Measurements from ENCODE around the gene BRD3OS.

BRD3OS gene

DNA sequence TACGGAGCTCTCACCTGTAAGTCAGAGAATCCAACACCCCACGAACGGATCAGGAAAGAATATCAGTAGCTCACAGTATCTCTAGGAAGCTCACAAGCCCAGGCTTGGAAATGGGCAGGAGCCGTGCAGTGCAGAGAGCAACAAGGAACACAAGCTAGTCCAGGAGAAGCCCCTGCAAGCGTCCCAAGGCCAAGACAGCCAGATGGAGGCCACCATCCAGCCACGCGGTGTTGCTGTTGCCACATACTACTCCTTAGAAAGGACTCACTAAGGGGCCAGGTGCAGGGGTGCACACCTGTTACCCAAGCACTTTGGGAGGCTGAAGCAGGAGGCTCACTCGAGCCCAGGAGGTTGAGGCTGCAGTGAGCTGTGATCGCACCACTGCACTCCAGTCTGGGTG is 17.7 kb upstream of the BRD3OS start:
- H3K27me3 Mint-ChIP-seq: peaks cover 3% of the 10 kb centered on the region
- H3K4me3 Mint-ChIP-seq: no peak overlapping the region
- no peak overlapping the region for H3K27ac Mint-ChIP-seq
- peaks cover 4% of the 10 kb centered on the region for H3K36me3 Mint-ChIP-seq (ENCODE audit: low read depth)
- DNase-seq: no peak
- no peaks in the 10 kb centered on the region for H3K9me3 Mint-ChIP-seq
- no peaks in the 10 kb centered on the region for H3K4me1 Mint-ChIP-seq (ENCODE audit: low read depth)

DNA sequence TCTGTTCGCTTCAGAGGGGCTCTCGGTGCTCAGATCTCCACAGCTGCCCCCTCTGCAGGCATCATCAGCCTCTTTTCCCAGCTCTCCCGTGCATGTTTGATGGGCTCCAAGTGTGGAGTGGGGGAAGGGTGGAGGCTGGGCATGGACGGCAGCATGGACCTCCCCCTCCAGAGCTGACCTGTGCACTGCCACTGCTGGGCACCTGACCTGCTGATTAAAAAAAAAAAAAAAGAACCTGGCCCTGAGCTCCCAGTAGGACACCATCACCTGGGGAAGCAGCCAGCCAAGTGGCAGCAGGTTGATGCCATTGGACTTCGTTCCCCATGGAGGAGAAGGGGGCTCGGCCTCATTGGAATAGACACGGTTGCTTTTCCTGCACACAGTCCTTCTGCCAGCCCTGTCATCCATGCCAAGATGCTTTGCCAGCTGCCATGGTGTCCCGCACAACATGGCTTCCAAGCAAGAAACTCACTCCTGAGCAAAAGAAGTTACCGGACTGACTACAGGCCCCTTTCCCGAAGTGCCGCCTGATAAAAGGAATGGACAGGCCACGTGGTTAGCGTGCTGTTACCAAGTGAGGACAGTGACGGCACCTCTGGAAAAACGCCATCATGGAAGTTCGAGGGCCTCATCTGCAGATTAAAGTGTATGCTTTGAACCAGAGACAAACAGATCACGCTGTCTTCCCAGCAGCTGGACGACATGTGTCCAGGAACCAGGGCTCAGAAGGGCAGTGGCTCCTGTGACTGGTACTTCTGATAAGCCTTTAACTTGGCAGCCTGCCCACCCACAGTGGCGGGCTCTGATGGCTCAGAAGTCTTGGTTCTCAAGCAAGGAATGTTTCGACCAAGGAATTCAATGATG is 14.7 kb upstream of the BRD3OS start:
- no peak overlapping the region for H3K4me3 Mint-ChIP-seq
- DNase-seq: no peak
- no peak overlapping the region for H3K27ac Mint-ChIP-seq
- peaks cover 3% of the 10 kb centered on the region for H3K27me3 Mint-ChIP-seq
- H3K36me3 Mint-ChIP-seq (ENCODE audit: low read depth): peaks cover 4% of the 10 kb centered on the region
- no peaks in the 10 kb centered on the region for H3K4me1 Mint-ChIP-seq (ENCODE audit: low read depth)
- H3K9me3 Mint-ChIP-seq: no peaks in the 10 kb centered on the region

DNA sequence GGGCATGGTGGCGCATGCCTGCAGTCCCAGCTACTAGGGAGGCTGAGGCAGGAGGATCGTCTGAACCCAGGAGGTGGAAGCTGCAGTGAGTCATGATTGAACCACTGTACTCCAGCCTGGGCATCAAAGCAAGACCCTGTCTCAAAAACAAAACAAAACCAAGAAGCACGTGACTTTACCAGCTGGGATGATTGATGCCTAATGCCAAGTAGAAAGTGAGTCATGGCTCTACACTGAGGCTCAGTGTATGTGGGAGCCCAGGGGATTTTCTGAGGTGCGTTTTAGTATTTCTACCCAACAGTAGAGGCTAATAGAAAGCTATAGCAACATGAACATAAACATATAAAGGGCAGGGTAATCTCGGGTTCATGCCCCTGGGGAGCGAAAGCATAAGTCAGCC is 13.9 kb upstream of the BRD3OS start:
- no peak overlapping the region for H3K27ac Mint-ChIP-seq
- H3K4me3 Mint-ChIP-seq: no peak overlapping the region
- H3K36me3 Mint-ChIP-seq (ENCODE audit: low read depth): peaks cover 4% of the 10 kb centered on the region
- peaks cover 3% of the 10 kb centered on the region for H3K27me3 Mint-ChIP-seq
- no peak for DNase-seq
- no peaks in the 10 kb centered on the region for H3K9me3 Mint-ChIP-seq
- H3K4me1 Mint-ChIP-seq (ENCODE audit: low read depth): no peaks in the 10 kb centered on the region

DNA sequence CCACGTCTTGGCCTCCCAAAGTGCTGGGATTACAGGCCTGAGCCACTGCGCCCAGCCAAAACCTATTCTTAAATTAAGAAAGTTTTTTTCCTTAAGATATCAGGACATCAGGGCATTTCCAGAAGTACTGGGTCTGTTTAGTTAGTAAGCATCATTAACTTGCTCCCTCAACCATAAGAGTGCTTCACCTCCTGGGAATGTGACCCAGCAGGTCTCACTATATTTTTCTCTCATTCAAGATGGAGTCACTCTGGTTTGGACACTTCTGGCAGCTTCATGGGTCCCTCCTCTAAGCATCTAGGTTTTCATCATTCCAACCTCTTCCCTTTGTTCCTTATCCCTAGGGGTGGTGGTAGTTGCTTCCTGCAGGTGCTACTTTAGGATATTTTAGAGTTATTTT is 10.3 kb upstream of the BRD3OS start:
- no peak overlapping the region for H3K27ac Mint-ChIP-seq
- H3K9me3 Mint-ChIP-seq: no peaks in the 10 kb centered on the region
- no peak overlapping the region for H3K4me3 Mint-ChIP-seq
- DNase-seq: no peak
- H3K36me3 Mint-ChIP-seq (ENCODE audit: low read depth): peaks cover 4% of the 10 kb centered on the region
- H3K4me1 Mint-ChIP-seq (ENCODE audit: low read depth): no peaks in the 10 kb centered on the region
- H3K27me3 Mint-ChIP-seq: no peaks in the 10 kb centered on the region

DNA sequence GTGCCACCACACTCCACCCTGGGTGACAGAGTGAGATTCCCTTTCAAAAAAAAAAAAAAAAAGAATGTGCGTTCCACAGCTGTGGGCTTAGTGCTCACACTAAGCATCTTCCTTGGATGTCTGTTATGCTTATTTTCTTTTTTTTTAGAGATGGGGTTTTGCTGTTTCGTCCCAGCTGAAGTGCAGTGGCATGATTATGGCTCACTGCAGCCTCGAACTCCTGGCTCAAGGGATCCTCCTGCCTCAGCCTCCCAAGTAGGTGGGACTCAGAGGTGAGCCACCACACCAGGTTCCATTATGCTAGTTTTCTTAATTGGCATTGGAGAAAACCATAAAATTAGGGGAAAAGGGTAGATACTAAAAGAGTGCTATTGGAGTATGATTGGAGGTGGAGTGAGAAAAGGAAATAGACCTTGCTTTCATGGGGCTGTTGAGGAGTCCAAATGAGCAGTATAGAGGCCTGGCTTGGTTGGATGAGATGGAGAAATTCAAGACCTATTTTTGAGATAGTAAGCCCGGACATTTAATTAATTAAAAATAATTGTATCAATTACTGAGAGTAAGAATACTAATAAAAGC is 978 bp upstream of the BRD3OS start:
- no peaks in the 10 kb centered on the region for H3K27me3 Mint-ChIP-seq

DNA sequence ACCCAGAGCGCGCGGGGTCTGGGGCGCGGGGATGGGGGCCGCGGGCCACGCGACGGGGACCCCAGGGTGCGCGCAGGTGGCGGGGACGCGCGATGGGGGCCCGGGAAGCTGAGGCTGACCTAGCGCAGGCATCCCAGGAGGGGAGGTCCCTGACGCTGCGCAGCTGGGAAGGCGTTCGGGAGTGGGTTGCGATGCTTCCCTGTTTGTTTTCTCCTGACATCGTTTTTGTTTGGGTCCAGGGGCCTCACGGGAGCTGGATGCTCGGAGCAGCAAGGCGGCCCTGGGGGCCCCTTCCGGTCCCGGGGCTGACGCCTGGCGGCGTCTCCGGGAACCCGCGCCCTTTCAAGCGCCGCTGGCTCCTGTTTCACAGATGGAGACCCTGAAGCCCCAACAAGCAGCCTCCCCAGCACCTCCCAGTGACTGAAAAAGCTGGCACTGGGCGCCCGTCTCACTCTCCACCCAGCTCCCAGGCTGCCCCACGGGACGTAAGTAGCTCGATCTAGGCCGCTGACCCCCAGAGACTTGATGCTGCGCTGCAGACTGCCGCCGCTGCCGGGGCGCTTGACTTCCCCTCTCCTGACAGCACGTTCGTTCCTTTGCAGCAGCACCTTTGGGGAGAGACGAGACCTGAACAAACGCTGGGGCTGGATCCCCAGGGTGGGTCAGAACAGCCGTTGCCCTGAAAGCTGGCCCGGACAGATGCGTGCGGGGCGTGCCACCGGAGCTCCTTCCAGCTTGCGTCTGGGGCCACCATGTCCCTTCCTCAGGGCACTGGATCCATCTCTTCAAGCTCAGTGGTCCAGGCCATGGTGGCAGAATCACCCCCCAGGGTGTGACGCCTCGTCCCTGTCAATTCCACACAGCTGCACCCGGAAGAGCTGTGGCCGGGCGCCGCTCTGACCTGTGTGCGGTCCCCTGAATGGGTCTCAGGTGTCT is 593 bp downstream of the BRD3OS start:
- peaks cover 18% of the 10 kb centered on the region for H3K4me1 Mint-ChIP-seq (ENCODE audit: low read depth)
- peak; percentile 73 for DNase-seq
- H3K9me3 Mint-ChIP-seq: no peaks in the 10 kb centered on the region
- H3K27ac Mint-ChIP-seq: peak overlapping the region; percentile 77
- H3K36me3 Mint-ChIP-seq (ENCODE audit: low read depth): peaks cover 33% of the 10 kb centered on the region
- peak overlapping the region; percentile 81 for H3K4me3 Mint-ChIP-seq
- H3K27me3 Mint-ChIP-seq: no peaks in the 10 kb centered on the region

More for the DNA sequence above, 978 bp upstream of the BRD3OS start:
- no peaks in the 10 kb centered on the region for H3K9me3 Mint-ChIP-seq
- H3K4me3 Mint-ChIP-seq: peak overlapping the region; percentile 36
- no peak for DNase-seq
- peaks cover 22% of the 10 kb centered on the region for H3K36me3 Mint-ChIP-seq (ENCODE audit: low read depth)
- no peak overlapping the region for H3K27ac Mint-ChIP-seq
- H3K4me1 Mint-ChIP-seq (ENCODE audit: low read depth): peaks cover 18% of the 10 kb centered on the region

DNA sequence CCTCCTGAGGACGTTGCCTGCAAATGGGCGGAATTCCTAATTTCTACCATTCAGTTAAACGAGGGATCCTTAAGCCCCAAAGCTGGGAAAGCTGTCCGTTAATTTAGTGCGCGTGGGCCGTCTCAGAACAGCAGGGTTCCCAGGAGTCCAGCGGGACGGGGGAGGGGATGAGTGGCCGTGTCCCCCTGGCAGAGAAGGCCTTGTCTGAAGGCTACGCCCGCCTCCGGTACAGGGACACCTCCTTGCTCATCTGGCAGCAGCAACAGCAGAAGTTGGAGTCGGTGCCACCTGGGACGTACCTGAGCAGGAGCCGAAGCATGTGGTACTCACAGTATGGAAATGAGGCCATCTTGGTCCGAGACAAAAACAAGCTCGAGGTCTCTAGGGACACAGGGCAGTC is 1.3 kb downstream of the BRD3OS start:
- no peak for DNase-seq
- peaks cover 36% of the 10 kb centered on the region for H3K36me3 Mint-ChIP-seq (ENCODE audit: low read depth)
- peak overlapping the region; percentile 81 for H3K4me3 Mint-ChIP-seq
- H3K9me3 Mint-ChIP-seq: no peaks in the 10 kb centered on the region
- peaks cover 18% of the 10 kb centered on the region for H3K4me1 Mint-ChIP-seq (ENCODE audit: low read depth)
- no peaks in the 10 kb centered on the region for H3K27me3 Mint-ChIP-seq
- no peak overlapping the region for H3K27ac Mint-ChIP-seq

DNA sequence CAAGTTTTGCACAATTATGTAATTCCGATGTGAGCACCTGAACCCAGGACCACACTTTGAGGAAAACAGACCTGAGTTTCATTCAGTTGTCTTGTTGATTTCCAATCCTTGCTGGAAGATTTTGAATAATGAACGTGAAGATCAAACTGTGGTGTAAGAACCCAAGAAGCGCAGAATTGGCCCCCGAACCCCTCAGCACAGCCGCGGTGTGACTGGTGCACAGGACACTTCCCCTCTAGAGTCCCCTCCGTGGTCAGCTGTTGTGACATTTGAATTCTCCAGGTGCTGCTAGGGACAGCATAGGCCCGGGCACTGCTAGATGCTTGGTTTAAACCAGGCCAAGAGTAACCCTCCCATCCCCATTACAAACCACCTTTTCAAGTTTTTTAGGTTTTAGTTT is 1.7 kb downstream of the BRD3OS start:
- Mint-ChIP-seq H3K9me3 (no peaks in the 10 kb centered on the region), H3K27ac (no peak overlapping the region), H3K36me3 (ENCODE audit: low read depth) (peaks cover 36% of the 10 kb centered on the region), H3K4me3 (peak overlapping the region; percentile 81), H3K27me3 (no peaks in the 10 kb centered on the region), H3K4me1 (ENCODE audit: low read depth) (peaks cover 18% of the 10 kb centered on the region)
- DNase-seq: no peak

DNA sequence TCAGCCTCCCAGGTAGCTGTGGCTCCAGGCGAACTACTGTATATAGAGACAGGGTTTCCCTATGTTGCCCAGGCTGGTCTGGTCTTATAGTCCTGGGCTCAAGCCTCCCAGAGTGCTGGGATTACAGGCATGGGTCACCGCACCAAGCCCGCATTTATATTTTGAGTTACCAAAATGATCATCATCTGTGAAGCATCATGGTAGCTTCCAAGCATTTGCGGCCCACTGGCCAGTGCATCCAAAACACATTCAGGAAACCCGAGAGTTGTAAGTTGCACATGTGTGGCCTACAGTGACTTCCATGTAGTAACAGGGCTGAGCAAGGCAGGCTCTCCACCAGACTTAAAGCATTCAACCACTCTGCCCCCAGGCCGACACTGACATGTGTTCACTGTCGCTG is 2.3 kb downstream of the BRD3OS start:
- Mint-ChIP-seq H3K27ac (no peak overlapping the region), H3K27me3 (no peaks in the 10 kb centered on the region), H3K36me3 (ENCODE audit: low read depth) (peaks cover 39% of the 10 kb centered on the region), H3K9me3 (no peaks in the 10 kb centered on the region), H3K4me1 (ENCODE audit: low read depth) (peaks cover 18% of the 10 kb centered on the region), H3K4me3 (peak overlapping the region; percentile 81)
- DNase-seq: no peak

DNA sequence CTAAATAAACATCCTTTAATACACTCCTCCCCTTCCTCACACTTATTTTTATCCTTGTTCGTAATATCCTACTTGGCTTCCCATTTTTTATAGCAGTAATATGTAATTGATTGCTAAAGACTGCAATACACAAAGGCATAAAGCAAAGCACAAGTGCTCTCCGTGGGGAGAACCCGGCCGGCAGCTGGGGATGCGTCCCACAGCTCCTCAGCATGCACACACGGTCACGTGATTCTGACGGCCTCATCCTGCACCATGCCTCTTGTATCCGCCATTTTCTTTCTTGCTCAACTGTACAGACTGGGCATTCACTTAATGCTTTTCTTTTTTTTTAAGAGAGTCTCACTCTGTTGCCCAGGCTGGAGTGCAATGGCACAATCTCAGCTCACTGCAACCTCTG is 2.8 kb downstream of the BRD3OS start:
- DNase-seq: no peak
- Mint-ChIP-seq H3K4me1 (ENCODE audit: low read depth) (peaks cover 18% of the 10 kb centered on the region), H3K9me3 (no peaks in the 10 kb centered on the region), H3K4me3 (peak overlapping the region; percentile 44), H3K27ac (no peak overlapping the region), H3K27me3 (no peaks in the 10 kb centered on the region), H3K36me3 (ENCODE audit: low read depth) (peaks cover 43% of the 10 kb centered on the region)

DNA sequence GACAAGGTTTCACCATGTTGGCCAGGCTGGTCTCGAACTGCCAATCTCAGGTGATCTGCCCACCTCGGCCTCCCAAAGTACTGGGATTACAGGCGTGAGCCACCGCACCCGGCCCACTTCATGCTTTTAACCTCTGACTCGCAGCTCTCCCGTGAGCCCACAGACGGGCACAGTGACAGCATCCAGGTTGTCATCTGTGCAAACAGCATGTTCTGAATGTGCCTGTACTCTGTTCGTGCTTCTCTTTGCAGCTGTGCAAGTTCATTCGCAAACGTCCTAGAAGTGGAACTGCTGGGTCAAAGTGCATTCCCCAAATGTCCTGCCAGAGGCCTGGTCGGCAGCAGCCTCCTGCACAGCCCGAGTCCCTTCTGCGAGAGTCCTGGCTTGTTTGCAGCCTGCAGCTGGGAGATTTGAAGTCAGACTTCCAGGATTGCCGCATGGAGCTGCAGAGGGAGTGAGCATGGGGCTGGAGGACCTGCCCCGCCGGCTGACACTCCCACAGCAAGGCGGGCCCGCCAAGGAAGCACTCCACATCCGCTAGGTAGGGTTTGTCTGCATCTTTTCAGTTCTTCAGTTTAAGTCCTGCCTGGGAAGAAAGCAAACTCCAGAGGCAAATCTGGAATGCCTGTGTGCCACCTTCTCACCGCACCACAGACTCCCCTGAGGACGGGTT is 3.4 kb downstream of the BRD3OS start:
- H3K4me3 Mint-ChIP-seq: no peak overlapping the region
- H3K9me3 Mint-ChIP-seq: no peaks in the 10 kb centered on the region
- DNase-seq: no peak
- H3K36me3 Mint-ChIP-seq (ENCODE audit: low read depth): peaks cover 49% of the 10 kb centered on the region
- H3K27me3 Mint-ChIP-seq: no peaks in the 10 kb centered on the region
- H3K4me1 Mint-ChIP-seq (ENCODE audit: low read depth): peaks cover 18% of the 10 kb centered on the region
- no peak overlapping the region for H3K27ac Mint-ChIP-seq

DNA sequence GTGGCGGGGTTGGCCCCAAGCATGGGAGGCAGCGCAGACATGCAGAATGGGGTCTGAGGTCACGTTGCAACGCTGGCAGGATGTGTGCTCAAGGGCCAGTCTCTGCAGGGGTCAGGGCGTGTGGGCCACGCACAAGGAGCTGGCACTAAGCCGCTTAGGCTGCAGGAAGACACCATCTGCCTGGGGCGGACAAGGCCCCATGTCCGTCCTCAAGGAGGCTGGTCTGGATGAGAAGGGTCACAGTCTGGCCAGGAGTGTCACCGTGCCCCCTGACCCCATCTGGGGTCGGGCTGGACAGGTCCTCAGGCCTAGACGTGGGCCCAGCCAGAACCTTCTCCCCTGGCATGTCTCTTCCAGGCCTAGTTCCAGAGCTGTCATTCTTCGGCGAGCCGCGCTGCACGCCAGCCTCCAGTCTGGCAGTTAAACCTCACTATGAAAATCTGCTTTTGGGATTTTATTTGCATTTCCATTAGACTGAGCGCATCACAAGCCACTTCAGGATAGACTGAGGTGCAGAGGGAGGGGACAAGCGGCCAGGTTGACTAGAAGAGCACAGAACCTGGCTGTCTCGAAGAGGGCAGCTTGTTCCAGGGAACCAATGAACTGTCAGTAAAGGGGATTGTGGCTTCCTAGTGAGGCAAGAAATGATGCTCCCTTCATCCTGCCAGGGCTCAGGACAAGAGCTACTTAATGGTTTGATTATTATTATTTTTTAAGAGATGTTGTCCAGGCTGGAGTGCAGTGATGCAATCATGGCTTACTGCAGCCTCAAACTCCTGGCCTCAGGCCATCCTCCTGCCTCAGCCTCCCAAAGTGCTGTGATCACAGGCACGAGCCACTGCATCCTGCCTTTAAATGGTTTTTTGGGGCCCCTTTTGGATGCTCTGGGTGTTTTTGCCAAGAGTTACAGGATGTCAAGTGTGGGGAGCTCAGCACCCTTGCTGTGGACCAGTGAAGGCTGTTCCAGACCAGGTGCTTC is 4.3 kb downstream of the BRD3OS start:
- Mint-ChIP-seq H3K4me1 (ENCODE audit: low read depth) (peaks cover 14% of the 10 kb centered on the region), H3K27me3 (no peaks in the 10 kb centered on the region), H3K36me3 (ENCODE audit: low read depth) (peaks cover 58% of the 10 kb centered on the region), H3K9me3 (no peaks in the 10 kb centered on the region), H3K27ac (no peak overlapping the region), H3K4me3 (no peak overlapping the region)
- no peak for DNase-seq

DNA sequence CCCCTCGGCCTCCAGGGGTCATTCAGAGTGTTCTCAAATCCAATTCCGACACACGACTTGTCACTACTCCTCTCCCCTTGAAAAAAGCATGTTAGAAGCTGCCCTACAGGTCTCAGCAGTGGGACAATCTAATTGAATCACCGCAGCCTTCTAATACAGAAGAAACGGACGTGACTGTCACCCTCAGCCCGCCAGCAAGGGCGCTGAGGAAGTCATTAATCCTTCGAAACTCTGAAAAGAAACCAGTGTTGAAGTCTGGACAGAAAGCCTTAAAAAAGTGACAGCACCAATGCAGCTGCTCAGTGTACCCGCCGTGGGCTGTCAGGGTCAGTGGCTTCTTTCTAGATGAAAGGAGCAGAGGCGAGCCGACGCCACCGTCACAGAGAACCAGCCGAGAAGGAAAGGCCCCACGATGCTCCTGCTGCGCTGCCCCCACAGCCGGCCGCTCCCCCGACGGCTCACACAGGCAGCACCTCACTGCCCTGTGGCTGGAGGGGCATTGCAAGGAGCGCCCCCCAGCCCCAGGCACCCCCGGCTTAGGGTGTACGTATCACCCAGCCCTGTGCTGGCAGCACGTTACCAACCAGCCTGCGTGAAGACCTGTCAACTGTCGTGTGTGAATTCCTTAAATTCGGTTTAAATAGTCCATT is 5.7 kb downstream of the BRD3OS start:
- peaks cover 11% of the 10 kb centered on the region for H3K4me1 Mint-ChIP-seq (ENCODE audit: low read depth)
- peaks cover 71% of the 10 kb centered on the region for H3K36me3 Mint-ChIP-seq (ENCODE audit: low read depth)
- no peaks in the 10 kb centered on the region for H3K27me3 Mint-ChIP-seq
- H3K27ac Mint-ChIP-seq: no peak overlapping the region
- H3K9me3 Mint-ChIP-seq: no peaks in the 10 kb centered on the region
- no peak overlapping the region for H3K4me3 Mint-ChIP-seq
- DNase-seq: no peak
